ENCODE results near the gene MTTP. TPM values are rescaled to one million over a fixed set of nuclear protein-coding genes. Genes with fewer than 3 reads are reported as not detected.

Gene MTTP
- total and polyA plus RNA-seq, 2 donors (not counting 1 experiment from before 2014, with no cell fraction given), result 0.03 TPM; not detected in 1

DNA sequence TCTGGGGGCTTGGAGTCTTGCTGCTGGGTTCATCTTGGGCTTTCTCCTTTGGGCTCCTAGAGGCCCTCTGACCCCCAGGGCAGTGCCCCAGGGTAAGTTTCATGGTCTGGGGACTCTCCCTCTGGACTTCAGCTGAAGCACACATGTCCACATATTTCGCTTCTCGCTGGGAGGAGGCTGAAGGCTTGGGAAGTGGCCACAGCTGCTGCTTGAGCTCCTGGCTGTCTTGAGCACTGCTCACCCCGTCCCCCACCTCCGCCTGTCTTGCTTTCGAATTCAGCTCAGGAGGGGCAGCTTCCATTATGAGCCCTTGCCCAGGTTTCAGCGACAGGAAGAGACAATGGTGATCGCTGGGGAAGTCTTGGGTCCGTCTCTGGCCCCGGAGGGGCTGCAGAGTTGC lies 79.3 kb downstream of the MTTP start:
- ChIA-PET CTCF (no interaction called here), POLR2A (no interaction called here)
- Histone ChIP-seq H2AFZ (ENCODE audit: insufficient read depth, low read depth, low read length, poor library complexity, severe bottlenecking) (no peak overlapping the region), H3K4me1 (ENCODE audit: control insufficient read depth in 2 of 2, insufficient read depth in 2 of 2, low read length in 2 of 2) (no peaks in the 10 kb centered on the region), H3K27me3 (replicated peaks in 1 of 4; ENCODE audit: control extremely low read depth in 1 of 4, control insufficient read depth in 3 of 4, insufficient read depth in 4 of 4, low read length in 3 of 4) (no peaks in the 10 kb centered on the region), H3K9me3 (ENCODE audit: control extremely low read depth in 1 of 3, control insufficient read depth in 2 of 3, insufficient read depth in 1 of 3, low read length in 2 of 3) (peaks cover 0 to 19% (median 0%) of the 10 kb centered on the region in 3 donors), H3K4me3 (ENCODE audit: control extremely low read depth in 1 of 5, extremely low read depth in 1 of 5, insufficient read depth in 1 of 5, low read depth in 2 of 5, low read length in 4 of 5) (no peak overlapping the region), H3K4me2 (replicated peaks; ENCODE audit: low read depth, low read length, poor library complexity, severe bottlenecking) (no peak overlapping the region), H3K9ac (ENCODE audit: low read length) (no peak overlapping the region), H3K79me2 (ENCODE audit: control insufficient read depth, insufficient read depth, low read length) (no peaks in the 10 kb centered on the region), H3K36me3 (replicated peaks in 1 of 2; ENCODE audit: control extremely low read depth in 1 of 2, control insufficient read depth in 1 of 2, extremely low read depth in 1 of 2, insufficient read depth in 2 of 2, low read length in 1 of 2) (no peaks in the 10 kb centered on the region), H3K27ac (ENCODE audit: low read length in 2 of 2) (no peak overlapping the region), H4K20me1 (ENCODE audit: control insufficient read depth, insufficient read depth, low read length, poor library complexity, severe bottlenecking) (no peaks in the 10 kb centered on the region)
- no peak for TF ChIP-seq EZH2 (IDR thresholded peaks at IDR 0.05; ENCODE audit: borderline replicate concordance, insufficient read depth, low read depth, low read length, poor library complexity, severe bottlenecking)
- TF ChIP-seq, protein P1, sequence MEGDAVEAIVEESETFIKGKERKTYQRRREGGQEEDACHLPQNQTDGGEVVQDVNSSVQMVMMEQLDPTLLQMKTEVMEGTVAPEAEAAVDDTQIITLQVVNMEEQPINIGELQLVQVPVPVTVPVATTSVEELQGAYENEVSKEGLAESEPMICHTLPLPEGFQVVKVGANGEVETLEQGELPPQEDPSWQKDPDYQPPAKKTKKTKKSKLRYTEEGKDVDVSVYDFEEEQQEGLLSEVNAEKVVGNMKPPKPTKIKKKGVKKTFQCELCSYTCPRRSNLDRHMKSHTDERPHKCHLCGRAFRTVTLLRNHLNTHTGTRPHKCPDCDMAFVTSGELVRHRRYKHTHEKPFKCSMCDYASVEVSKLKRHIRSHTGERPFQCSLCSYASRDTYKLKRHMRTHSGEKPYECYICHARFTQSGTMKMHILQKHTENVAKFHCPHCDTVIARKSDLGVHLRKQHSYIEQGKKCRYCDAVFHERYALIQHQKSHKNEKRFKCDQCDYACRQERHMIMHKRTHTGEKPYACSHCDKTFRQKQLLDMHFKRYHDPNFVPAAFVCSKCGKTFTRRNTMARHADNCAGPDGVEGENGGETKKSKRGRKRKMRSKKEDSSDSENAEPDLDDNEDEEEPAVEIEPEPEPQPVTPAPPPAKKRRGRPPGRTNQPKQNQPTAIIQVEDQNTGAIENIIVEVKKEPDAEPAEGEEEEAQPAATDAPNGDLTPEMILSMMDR (IDR thresholded peaks at IDR 0.05), result no peak
- H3K4me1 Mint-ChIP-seq, result no peaks in the 10 kb centered on the region
- intact Hi-C loops (cut with micrococcal nuclease), result no loop called here
- 89% methylated on average over 9 of the region's 9 CpGs for WGBS (ENCODE audit: insufficient coverage)
- no peak for ATAC-seq (ENCODE audit: low read depth)
- no peaks in the 10 kb centered on the region for H3K9me3 Mint-ChIP-seq (ENCODE audit: insufficient read depth)
- no peak overlapping the region for H3K27ac Mint-ChIP-seq
- DNase-seq, result no peak
- H3K4me3 Mint-ChIP-seq, result no peak overlapping the region
- H3K27me3 Mint-ChIP-seq, result peaks cover 3% of the 10 kb centered on the region

DNA sequence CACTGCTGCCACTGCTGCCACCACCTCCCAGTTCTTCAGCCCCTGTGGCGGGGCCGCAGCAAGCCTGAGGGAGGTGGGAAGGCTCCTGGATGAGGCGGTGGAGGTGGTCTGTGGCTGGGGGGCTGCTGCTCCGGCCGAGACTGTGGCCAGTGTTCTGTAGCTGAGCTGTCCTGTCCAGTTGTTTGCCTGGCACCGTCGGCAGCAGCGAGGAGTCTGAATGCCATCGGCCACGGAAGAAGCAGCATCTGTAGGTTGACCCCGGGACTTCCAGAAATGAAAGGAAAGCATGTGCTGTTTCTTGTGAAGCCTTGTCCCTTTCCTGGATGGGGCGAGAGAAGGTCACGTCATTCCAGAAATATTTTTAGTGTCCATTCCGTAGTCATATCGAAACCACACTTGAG lies 79.7 kb downstream of the MTTP start:
- no peaks in the 10 kb centered on the region for H4K20me1 ChIP-seq (ENCODE audit: control insufficient read depth, insufficient read depth, low read length, poor library complexity, severe bottlenecking)
- ChIA-PET POLR2A (no interaction called here), CTCF (no interaction called here)
- peaks cover 3% of the 10 kb centered on the region for H3K27me3 Mint-ChIP-seq
- H3K4me1 ChIP-seq (ENCODE audit: control insufficient read depth in 2 of 2, insufficient read depth in 2 of 2, low read length in 2 of 2), result no peaks in the 10 kb centered on the region
- H3K4me1 Mint-ChIP-seq, result no peaks in the 10 kb centered on the region
- H3K27ac Mint-ChIP-seq, result no peak overlapping the region
- H3K27ac ChIP-seq (ENCODE audit: low read length in 2 of 2), result no peak overlapping the region
- no peaks in the 10 kb centered on the region for H3K27me3 ChIP-seq (replicated peaks in 1 of 4; ENCODE audit: control extremely low read depth in 1 of 4, control insufficient read depth in 3 of 4, insufficient read depth in 4 of 4, low read length in 3 of 4)
- ATAC-seq (ENCODE audit: low read depth), result no peak
- H3K9ac ChIP-seq (ENCODE audit: low read length), result no peak overlapping the region
- WGBS (ENCODE audit: insufficient coverage), result 93% methylated on average over 11 of the region's 15 CpGs
- H3K9me3 ChIP-seq (ENCODE audit: control extremely low read depth in 1 of 3, control insufficient read depth in 2 of 3, insufficient read depth in 1 of 3, low read length in 2 of 3), result peaks cover 0 to 19% (median 0%) of the 10 kb centered on the region in 3 donors
- H3K4me2 ChIP-seq (replicated peaks; ENCODE audit: low read depth, low read length, poor library complexity, severe bottlenecking), result no peak overlapping the region
- TF ChIP-seq, protein P1 (IDR thresholded peaks at IDR 0.05), result no peak
- no peak for TF ChIP-seq EZH2 (IDR thresholded peaks at IDR 0.05; ENCODE audit: borderline replicate concordance, insufficient read depth, low read depth, low read length, poor library complexity, severe bottlenecking)
- no peaks in the 10 kb centered on the region for H3K9me3 Mint-ChIP-seq (ENCODE audit: insufficient read depth)
- no peaks in the 10 kb centered on the region for H3K36me3 ChIP-seq (replicated peaks in 1 of 2; ENCODE audit: control extremely low read depth in 1 of 2, control insufficient read depth in 1 of 2, extremely low read depth in 1 of 2, insufficient read depth in 2 of 2, low read length in 1 of 2)
- DNase-seq, result no peak
- intact Hi-C loops (cut with micrococcal nuclease), result no loop called here
- no peak overlapping the region for H3K4me3 Mint-ChIP-seq
- H2AFZ ChIP-seq (ENCODE audit: insufficient read depth, low read depth, low read length, poor library complexity, severe bottlenecking), result no peak overlapping the region
- no peak overlapping the region for H3K4me3 ChIP-seq (ENCODE audit: control extremely low read depth in 1 of 5, extremely low read depth in 1 of 5, insufficient read depth in 1 of 5, low read depth in 2 of 5, low read length in 4 of 5)
- no peaks in the 10 kb centered on the region for H3K79me2 ChIP-seq (ENCODE audit: control insufficient read depth, insufficient read depth, low read length)
